Uterus (tissue), 2 donors: Measurements from ENCODE around the gene IL4R.

Experiments
- POLR2A ChIP-seq, 2 donors: fragments of 450-650 bp; IDR thresholded peaks; one replicate each; pipeline ENCODE4 v1.6.1; 2016; ENCODE audit warnings: antibody characterized with exemption in 2 of 2, mild to moderate bottlenecking in 1 of 2, moderate library complexity in 1 of 2
- TF ChIP-seq, protein P1 (sequence below), 4 experiments: fragments of 200-600 bp in 2 of 4; fragments of 450-650 bp in 2 of 4; sonication (generic) in 2 of 4; IDR thresholded peaks; one replicate each; pipeline ENCODE4 v1.5.1; 2016 to 2019; ENCODE audit warnings: antibody characterized with exemption in 4 of 4, mild to moderate bottlenecking in 2 of 4, moderate library complexity in 1 of 4

DNA sequence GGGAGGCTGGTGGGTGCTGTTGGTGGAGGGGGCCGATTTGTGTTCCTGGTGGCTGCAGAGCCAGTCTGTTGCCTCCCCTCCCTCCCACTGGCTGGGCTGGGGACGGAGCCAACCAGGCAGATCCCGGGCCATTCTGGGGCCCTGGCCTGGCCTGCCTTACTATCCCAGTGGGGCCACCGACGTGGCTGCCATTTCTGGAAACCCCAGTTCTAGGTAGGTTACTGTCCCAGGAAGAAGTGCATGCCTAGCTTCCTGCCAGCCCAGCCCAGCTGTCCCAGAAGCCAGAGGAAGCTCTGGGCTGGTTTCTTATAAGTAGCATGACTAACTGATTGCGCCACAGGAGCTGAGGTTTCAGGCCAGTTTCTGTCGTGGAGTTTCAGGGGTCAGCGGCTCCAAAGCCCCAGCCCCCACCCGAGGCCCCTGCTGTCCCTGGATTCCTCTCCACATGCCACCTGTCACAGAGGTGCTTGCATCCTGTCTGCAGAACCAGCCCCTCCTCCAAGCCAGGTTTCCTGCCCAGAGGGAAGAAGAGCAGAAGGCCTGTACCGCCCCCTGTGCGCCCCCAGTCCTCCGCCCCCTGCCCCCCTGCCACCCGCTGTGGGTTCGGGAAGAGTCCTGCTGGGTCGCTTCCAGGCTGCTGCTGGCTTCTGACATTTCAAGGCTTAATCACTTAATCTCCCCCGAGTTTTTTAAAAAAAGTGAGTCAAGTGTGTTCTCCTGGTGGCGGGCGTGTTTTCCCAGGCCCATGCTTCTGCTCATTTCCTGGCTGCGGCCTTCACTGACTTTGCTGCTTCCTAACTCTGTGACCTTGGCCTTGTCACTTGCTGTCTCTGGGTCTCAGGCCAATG is 13.2 kb downstream of the IL4R start:
- TF ChIP-seq, protein P1, sequence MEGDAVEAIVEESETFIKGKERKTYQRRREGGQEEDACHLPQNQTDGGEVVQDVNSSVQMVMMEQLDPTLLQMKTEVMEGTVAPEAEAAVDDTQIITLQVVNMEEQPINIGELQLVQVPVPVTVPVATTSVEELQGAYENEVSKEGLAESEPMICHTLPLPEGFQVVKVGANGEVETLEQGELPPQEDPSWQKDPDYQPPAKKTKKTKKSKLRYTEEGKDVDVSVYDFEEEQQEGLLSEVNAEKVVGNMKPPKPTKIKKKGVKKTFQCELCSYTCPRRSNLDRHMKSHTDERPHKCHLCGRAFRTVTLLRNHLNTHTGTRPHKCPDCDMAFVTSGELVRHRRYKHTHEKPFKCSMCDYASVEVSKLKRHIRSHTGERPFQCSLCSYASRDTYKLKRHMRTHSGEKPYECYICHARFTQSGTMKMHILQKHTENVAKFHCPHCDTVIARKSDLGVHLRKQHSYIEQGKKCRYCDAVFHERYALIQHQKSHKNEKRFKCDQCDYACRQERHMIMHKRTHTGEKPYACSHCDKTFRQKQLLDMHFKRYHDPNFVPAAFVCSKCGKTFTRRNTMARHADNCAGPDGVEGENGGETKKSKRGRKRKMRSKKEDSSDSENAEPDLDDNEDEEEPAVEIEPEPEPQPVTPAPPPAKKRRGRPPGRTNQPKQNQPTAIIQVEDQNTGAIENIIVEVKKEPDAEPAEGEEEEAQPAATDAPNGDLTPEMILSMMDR (IDR thresholded peaks at IDR 0.05) = peak in 2 of 4 experiments; percentile 14 to 26
- TF ChIP-seq POLR2A (IDR thresholded peaks at IDR 0.05) = no peak
